Activated gamma-delta T cell treated with Interleukin-2 at 50 U/mL for 16 hours (primary cell): ENCODE results near the gene ZNF689.
A peak's percentile ranks its signal among the peaks of the same experiment; 100 is the strongest.
"Not testable (repeated sequence)": the region's sequence is repeated elsewhere in the genome, so short reads cannot be mapped to it uniquely, and the experiment has no call there.

ENCODE experiments used
- DNase-seq: peaks from one replicate; pipeline ENCODE4 v3.0.0-alpha.2; 2020

ZNF689 gene

DNA sequence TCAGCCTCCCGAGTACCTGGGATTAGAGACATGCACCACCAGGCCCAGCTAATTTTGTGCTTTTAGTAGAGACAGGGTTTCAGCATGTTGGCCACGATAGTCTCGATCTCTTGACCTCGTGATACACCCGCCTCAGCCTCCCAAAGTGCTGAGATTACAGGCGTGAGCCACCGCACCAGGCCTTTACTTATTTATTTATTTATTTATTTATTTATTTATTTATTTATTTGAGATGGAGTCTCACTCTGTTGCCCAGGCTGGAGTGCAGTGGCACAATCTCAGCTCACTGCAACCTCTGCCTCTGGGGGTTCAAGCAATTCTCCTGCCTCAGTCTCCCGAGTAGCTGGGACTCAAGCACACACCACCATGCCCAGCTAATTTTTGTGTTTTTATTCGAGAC is 19.3 kb downstream of the ZNF689 start:
- DNase-seq: not testable (repeated sequence)

DNA sequence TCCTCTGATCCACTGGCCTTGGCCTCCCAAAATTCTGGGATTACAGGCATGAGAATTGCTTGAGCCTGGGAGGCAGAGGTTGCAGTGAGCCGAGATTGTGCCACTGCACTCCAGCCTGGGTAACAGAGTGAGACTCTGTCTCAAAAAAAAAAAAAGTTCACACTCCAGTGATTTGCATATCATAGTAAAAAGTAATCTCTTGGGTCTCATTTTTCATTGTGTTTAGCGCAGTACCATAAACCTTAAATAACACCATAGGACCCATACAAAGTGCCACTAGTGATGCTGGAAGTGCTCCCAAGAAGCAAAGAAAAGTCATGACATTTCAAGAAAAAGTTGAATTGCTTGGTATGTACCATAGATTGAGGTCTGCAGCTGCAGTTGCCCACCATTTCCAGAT is 20.6 kb downstream of the ZNF689 start:
- DNase-seq: not testable (repeated sequence)

DNA sequence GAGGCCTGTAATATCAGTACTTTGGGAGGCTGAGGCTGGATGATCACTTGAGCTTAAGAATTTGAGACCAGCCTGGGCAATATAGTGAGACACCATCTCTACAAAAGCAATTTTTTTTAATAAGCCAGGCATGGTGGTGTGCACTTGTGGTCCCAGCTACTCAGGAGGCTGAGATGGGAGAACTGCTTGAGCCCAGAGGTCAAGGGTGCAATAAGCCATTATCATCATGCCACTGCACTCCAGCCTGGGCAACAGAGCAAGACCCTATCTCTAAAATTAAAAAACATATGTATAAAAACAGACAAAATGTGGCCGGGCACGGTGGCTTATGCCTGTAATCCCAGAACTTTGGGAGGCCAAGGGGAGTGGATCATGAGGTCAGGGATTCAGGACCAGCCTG is 21.5 kb downstream of the ZNF689 start:
- DNase-seq: no peak

DNA sequence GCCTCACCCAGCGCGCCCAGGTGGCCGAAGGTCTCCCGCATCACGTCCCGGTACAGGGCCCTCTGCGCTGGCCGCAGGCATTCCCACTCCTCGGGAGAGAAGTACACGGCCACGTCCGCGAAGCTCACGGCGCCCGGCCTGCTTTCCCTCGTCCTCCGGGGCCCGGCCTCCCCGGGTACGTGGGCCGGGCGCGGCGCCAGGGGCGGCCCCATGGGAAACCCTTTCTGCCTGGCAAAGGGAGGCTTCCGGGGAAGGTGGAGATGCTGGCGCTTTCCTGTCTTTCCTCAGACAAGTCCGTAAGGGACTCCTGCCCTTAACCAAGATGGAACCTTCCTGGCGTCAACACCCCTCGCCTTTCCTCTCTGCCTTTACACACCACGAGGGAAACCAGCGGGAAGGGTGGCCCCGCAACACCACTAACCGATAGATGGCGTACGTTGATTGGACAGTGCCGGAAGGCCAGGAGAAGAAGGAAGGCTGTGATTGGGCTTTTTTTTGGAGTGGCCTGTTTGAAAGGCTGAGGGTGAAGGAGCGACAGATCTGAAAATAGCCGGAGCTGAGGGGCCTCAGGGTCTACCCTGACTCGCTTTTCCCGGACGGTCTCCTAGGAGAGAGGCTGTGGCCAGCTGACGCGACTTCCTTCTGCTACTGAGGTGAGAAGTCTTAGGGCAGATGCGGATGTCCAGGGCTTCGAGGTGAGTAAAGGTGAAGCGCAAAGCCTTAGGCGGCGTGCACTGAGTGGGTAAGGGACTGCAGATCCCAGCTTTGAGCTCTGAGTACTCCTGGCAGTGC is 24.6 kb downstream of the ZNF689 start, which contains the start of gene ZNF785:
TSS of gene ZNF785 (minus strand) at position 298 of the 792 bp plus-strand sequence. CDS start at position 212, 86 bp downstream.
- DNase-seq: peak; percentile 90

DNA sequence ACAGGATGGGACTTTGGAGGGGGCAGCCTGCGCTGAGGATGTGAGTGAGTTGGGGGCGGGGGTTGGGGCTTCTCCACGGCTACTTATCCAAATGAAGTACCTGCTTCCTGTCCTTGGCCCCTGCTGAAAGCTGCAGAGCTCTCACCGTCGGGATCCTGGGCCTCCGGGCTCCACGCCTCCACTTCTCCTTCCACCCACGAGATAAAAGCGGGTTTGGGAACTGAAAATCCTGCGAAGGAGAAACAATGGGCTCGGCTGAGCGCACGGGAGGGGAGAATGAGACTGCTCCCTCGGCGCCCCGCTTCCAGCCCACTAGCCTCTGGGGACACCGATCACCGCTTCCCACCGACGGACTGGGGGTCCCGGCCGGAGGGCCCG is 25.2 kb downstream of the ZNF689 start:
- no peak for DNase-seq

DNA sequence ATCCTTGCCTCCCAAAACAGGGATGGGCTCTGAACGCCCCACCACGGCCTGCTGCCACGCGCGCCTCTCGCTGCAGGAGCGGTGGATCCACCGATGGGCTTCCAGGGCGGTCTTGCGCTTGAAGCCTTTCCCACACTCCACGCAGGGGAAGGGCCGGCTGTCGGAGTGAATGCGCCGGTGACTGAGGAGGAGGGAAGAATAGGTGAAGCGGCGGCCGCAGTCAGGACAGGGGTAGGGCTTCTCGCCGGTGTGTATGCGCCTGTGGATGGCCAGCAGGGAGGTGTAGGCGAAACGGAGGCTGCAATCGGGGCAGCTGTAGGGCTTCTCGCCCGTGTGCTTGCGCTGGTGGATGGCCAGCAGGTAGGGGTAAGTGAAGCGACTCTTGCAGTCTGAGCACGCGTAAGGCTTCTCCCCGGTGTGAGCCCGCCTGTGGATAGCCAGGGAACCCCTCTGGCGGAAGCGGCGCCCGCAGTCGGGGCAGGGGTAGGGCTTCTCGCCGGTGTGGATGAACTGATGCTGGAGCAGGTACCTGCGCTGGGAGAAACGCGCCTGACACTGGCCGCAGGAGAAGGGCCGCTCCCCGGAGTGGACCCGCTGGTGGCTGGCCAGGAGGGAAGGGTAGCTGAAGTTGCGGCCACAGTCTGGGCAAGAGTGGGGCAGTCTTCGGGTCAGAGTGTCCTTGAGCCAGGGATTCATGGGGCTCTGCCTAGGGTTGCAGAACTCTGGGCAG is 27.4 kb downstream of the ZNF689 start:
- no peak for DNase-seq

DNA sequence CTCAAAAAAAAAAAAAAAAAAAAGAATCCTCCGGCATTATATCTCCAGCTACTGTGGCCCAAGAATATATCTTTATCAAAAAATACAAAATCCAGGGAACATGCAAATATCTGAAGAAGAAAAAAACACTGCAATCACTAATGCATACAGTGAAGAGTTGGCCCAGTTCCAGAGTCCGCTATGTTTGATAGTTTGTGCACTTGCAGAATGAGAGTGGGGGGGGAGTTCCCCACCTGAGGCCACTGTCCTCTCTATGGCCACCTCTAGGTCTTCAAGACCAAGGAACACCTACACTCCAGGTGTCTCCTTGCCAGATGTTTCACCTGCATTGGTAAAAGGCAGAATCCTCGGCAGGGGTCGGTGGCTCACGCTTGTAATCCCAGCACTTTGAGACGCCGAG is 28.7 kb downstream of the ZNF689 start:
- DNase-seq: no peak

DNA sequence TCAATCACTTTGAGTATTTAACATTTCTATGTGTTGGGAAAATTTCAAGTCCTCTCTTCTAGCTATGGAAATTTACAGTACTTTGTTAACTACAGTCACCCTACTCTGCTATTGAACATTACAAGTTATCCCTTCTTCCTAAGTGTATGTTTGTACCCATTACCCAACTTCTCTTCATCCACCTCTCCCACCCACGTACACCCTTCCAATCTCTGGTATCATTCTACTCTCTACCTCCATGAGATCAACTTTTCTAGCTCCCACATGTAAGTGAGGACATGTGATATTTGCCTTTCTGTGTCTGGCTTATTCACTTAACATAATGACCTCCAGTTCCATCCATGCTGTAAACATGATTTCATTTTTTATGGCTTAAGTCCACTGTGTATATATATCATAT is 35.5 kb downstream of the ZNF689 start:
- DNase-seq: no peak

DNA sequence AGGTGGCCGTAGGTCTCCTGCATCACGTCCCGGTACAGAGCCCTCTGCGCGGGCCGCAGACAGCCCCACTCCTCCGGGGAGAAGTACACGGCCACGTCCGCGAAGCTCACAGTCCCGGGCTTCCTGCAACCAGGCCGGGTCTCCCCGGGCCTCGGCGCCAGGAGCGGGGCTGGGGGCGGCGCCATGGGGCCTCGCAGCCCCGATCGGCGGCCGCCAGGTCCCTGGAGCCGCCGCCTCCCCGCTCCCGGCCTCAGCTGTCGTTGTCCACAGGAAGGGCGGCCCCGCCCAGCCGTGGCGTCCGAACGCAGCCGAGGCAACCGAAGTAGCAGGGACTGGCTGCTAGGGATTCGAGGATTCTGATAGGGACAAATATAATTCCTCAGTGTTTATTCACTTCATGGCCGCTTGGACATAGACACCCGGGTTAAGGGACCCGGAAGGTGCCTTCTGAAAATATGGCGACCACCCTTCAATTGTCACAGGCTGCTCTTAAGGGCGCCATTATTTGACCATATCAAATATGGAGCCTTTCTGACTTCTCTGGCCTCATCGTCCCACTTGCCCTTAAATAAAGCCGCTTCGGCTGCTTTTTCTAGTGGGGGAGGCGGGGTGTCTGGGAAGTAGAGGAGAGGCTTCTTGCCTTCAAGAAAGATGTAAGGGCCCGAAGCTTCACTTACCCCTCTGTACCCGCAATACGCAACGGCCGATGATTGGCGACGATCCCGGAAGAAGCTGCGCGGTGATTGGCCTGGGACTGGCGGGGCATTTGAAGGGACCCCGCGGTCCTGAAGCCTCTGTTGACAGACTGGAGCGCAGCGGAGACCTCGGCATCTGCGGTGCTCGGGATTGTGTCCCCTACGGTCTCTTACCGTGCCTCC is 38.5 kb downstream of the ZNF689 start, which contains the start of gene ZNF688:
TSS of gene ZNF688 (minus strand) at position 270 of the 878 bp plus-strand sequence. CDS start at position 185, 85 bp downstream.
- DNase-seq: peak; percentile 95

DNA sequence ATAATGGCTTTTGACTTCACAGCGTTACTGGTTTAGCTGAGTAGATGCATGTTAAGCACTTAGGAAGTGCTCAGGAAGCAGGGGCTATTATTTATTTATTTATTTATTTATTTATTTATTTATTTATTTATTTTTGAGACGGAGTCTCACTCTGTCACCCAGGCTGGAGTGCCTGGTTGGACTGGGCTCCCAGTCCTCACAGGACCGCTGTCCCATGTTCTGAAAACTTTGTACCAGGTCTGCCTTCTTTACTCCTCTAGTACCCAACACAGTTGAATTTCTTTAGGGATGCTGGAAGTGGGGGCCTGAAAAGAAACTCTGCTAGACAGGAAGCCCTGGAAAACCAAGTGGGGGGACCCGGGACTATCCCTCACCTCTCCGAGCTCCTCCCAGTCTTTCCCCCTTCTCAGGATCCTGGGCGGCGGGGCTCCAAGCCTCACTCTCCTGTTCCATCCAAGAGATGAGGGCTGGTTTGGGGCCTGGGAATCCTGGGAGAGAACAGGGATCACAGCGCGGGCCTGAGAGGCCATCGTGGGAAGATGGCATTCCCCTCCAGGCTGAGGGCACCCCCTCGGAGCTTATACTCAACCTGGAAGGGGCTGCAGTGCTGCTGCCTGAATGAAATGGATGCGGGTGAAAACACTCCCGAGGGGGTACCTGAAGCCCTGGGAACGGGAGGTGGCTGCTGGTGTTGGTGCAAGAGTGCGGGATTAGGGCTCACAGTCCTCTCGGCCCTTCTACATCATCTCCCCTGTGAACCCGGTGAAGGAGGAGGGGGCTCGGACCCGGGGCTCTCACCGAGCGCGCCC is 39.3 kb downstream of the ZNF689 start:
- DNase-seq: no peak

DNA sequence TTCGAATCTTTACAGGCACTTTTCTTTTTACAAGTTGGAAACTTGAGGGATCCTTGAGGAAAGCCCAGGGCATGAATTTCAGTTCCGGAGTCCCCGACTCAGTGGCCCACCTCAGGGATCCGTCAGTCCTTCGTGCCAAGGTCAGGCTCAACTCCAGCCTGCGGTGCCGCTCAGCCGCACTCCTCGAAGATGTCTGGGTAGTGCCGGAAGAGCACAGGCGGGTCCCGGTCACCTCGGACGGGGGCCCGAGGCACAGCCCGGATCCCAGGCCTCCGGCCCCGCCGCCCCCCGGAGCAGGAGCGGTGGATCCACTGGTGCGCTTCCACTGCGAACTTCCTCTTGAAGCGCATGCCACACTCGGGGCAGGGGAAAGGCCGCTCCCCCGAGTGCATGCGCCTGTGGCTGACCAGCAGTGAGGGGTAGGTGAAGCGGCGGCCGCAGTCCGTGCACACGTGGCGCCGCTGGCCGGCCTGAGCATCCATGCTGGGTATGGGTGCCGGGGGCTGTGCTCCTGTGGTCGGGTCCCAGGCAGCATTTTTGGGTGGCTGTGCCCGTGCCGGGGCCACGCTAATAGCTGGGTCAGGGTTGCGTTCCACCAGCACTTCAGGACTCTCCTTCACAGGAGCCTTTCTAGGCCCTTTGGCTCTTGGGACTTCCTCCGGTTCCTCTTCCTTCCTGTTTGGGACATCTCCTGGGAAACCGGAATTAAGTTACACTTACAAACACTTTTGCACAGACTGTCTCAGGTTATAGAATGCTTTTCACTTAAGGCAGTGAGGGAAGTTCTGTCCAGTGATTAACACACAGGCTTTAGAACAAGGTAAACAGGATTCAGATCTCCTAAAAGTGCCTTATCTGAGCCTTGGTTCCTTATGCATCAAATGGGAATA is 40.2 kb downstream of the ZNF689 start:
- DNase-seq: no peak

DNA sequence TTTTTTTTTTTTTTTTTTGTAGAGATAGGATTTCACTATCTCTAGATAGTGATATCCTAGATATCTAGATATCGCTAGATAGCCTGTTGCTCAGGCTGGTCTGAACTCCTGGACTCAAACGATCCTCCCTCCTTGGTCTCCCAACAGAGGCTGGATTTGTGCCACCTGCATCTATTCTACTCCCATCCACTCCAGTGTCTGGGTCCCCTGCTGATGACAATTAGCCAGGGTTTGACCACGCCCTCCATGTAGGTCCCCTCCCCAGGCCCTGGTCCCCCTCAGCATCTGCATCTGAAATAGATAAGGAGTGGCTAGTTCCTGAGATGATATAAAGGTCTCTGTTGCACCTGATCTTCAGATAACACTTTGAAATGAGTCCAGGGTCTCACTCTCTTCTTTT is 40.9 kb downstream of the ZNF689 start:
- DNase-seq: no peak

DNA sequence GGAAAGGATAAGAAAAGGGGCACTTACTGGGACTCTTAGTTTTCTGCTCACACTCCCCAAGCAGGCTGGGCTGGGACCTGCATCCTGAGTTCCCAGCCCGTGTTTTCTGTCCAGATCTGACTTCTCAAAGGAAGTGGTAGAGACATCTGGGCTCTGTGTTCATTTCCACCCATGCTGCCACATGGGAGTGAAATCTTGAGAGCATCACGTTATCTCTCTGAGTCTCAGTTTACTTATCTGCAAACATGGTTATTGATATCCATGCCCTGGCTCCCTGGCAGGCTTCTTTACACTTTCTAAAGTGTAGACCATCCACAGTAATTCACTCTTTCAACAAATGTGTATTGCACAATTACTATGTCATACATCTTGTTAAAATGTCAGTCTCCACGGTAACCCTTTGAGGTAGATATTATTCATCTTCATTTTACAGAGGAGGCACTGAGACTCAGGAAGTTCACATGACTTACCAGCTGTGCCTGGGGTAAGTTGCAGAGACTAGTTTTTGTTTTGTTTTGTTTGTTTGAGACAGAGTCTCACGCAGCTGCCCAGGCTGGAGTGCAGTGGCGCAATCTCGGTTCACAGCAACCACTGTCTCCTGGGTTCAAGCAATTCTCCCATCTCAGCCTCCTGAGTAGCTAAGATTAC is 42.1 kb downstream of the ZNF689 start:
- DNase-seq: peak; percentile 44

DNA sequence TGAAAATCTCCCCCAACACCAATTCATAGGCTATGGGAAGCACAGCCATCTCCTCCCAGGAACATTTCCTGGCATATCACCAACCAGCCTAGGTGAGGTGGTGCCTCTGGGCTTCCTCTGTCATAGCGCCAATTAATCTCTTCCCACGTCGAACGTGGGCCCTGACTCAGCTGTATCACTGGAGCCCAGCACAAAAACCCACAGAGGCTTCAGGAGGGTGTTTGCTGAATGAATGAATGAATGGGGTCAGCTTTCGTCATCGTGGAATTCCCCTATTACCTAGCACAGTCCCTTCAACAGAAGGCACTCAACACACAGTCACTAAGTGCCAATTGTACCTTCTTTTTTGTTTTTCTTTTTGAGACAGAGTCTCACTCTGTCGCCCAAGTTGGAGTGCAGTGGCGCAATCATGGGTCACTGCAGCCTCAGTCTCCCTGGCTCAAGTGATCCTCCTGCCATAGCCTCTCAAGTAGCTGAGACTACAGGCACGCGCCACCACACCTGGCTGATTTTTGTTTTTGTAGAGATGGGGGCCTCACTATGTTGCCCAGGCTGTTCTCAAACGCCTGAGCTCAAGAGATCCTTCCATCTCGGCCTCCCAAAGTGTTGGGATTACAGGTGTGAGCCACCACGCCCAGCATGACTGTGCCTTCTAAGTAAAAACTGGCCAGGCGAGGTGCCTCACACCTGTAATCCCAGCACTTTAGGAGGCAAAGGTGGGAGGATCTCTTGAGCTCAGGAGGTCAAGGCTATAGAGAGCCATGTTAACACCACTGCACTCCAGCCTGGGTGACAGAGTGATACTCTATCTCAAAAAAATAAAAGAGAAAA is 42.8 kb downstream of the ZNF689 start:
- peak; percentile 24 for DNase-seq

DNA sequence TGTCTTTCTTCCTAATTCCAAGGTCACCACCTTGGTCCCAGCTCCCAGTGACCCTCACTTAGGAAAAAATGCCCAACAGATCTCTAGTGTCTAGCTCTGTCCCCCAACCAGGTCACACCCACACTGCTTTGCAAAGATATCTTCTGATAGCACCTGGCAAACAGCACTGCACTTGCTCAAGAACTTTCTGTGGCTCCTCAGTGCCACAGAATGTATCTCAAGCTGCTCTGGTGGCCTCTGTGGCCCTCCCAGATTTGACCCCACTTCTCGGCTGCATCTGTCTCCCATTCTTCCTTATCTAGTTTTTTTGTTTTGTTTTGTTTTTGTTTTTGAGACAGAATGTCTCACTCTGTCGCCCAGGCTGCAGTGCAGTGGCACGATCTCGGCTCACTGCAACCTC is 43.7 kb downstream of the ZNF689 start:
- no peak for DNase-seq

DNA sequence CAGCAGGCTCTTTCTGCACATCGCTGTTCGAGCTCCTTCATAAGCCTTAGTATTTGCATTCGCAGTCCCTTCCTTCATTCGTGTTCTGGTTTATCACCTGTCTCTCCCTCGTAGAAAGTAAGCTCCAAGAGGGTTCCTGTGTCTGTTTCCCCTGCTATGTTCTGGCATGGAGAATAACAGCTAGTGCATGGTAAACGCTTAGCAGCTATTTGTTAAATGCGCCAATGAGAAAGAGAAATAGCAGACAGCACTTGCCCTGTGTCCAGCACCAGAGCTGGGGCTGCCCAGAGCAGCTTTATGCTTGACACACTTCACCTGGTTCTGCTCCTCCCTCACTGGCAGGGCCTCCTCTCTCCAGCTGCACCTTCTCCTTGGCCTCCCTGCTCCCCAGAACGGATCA is 44.2 kb downstream of the ZNF689 start:
- DNase-seq: no peak

DNA sequence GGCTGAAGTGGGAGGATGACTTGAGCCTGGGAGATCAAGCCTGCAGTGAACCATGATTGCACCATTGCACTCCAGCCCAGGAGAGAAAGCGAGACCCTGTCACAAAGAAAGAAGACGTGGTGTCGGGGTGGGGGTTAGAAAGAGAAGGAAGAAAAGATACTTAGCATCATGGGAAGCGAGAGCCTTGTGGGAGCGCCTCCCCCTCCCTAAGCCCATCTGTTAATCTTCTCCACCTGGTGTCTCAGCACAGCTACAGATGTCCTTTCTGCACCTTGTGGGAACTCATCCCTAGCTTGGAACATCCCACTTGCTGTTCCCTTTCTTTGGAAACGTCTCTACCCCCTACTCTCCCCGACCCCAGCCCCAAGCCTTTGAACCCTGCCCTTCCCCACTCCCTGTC is 44.7 kb downstream of the ZNF689 start:
- no peak for DNase-seq

DNA sequence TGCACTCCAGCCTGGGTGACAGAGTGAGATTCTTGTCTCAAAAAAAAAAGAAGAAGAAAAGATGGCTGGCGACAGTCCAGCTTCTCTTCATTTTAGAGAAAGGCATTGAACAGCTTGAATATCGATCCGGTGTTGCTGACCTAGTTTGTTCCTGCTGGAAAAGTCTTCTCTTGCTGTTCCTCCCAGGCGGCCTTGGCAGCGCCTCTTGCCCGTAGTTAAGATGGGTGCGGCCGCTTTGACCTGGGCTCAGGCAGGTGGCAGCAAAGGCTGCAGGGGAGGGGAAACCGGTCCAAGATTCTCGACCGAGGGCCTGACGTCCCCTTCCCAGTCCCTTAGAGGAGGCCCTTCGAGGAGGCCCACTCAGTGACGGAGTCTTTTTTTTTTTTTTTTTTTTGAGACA is 48.2 kb downstream of the ZNF689 start:
- DNase-seq: no peak

DNA sequence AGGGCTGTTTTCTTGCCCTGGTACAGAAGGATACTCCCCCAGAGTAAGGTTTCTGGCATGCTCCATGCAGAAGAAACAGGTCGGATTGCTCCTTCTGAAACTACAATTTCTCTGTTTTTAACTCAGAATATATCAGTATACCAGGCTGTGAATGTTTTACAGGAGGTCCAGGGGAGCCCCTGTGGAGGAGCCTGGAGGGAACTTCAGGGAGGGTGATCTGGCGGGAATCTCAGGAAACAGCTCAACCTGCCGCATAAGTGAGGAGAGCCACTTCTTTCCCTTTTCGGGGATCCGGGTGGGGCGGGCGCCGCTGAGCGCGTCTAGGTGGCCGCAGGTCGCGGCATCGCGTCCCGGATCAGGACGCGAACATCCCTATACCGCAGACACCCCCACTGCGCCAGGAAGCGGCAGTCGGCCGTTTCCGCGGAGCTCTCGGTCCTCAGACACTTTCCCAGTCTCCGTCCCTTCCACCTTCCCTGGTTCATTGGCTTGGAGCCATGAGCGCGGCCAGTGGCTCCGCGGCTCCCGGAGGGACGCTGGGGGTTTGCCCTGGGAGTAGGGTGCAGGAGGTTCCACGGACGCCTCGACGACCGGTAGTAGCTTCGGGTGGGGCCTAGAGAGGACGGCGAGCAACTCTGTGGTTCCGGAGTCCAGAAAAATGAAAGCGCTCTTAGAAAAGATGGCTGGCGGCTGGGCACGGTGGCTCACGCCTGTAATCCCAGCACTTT is 48.9 kb downstream of the ZNF689 start:
- no peak for DNase-seq
